ENCODE data around the gene ANO8.
"Not testable (repeated sequence)": the region's sequence is repeated elsewhere in the genome, so short reads cannot be mapped to it uniquely, and the experiment has no call there.

Gene ANO8

DNA sequence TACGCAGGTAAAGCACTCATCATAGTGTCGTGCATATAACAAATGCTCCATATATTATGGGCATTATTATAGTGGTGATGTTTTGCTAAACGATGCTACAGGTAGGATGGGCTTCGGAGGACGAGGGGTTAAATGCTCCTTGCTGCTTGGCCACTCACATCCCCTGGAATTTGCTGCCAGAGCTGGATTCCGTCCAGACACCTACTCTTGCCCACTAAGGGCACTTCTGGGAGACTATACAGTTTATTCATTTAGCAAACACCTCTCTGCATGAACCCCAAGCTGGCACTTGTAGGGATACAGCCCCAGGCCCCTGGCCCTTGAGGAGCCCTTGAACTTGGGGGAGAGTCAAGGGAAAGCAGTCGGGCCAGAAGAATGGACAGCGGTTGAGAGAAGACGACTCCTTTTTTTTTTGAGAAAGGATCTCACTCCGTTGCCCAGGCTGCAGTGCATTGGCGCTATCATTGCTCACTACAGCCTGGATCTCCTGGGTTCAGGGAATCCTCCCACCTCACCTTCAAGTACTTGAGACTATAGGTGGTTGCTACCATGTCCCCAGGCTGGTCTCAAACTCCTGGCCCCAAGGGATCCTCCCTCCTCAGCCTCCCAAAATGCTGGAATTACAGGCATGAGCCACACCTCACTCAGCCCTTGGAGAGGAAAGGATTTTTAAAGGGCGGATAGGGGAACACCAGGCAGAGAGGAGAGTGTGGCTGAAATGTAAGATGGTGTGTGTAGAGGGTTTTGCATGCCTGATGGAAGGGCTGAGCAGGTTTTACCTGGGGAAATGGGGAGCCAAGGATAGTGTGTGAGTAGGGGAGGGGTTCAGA is 30.1 kb downstream of the ANO8 start:
- peak overlapping the region; percentile 92 for H3K4me3 ChIP-seq (ENCODE audit: low read length)

DNA sequence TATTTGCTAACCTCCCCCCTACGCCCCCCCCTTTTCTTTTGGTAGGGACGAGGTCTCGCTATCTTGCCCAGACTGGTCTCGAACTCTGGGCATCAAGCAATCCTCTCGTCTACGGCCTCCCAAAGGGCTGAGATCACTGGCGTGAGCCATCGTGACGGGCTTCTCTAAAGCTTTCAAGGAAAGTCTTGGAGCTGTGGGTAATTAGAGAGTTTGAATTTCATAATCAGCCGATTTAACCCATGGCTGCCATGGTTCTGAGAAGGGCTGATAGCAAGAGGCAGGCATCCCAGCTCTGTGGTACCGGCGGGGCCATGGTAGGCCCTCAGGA is 30.8 kb downstream of the ANO8 start:
- Histone ChIP-seq H3K4me1 (ENCODE audit: control insufficient read depth, insufficient read depth, low read length) (peaks cover 31% of the 10 kb centered on the region), H3K9me3 (ENCODE audit: control insufficient read depth, low read length) (no peaks in the 10 kb centered on the region), H3K4me3 (ENCODE audit: low read length) (peak overlapping the region; percentile 79), H3K27me3 (replicated peaks; ENCODE audit: control insufficient read depth, insufficient read depth, low read length) (no peaks in the 10 kb centered on the region), H3K36me3 (ENCODE audit: control insufficient read depth, insufficient read depth, low read length, severe bottlenecking) (no peaks in the 10 kb centered on the region), H3K9ac (ENCODE audit: low read length) (peak overlapping the region; percentile 95)
- DNase-seq (ENCODE audit: low read depth) = no peak

More for the DNA sequence above, 30.1 kb downstream of the ANO8 start:
- Histone ChIP-seq H3K4me1 (ENCODE audit: control insufficient read depth, insufficient read depth, low read length) (peaks cover 31% of the 10 kb centered on the region), H3K9me3 (ENCODE audit: control insufficient read depth, low read length) (no peaks in the 10 kb centered on the region), H3K36me3 (ENCODE audit: control insufficient read depth, insufficient read depth, low read length, severe bottlenecking) (no peaks in the 10 kb centered on the region), H3K27me3 (replicated peaks; ENCODE audit: control insufficient read depth, insufficient read depth, low read length) (no peaks in the 10 kb centered on the region), H3K9ac (ENCODE audit: low read length) (peak overlapping the region; percentile 95)
- DNase-seq (ENCODE audit: low read depth) = no peak

DNA sequence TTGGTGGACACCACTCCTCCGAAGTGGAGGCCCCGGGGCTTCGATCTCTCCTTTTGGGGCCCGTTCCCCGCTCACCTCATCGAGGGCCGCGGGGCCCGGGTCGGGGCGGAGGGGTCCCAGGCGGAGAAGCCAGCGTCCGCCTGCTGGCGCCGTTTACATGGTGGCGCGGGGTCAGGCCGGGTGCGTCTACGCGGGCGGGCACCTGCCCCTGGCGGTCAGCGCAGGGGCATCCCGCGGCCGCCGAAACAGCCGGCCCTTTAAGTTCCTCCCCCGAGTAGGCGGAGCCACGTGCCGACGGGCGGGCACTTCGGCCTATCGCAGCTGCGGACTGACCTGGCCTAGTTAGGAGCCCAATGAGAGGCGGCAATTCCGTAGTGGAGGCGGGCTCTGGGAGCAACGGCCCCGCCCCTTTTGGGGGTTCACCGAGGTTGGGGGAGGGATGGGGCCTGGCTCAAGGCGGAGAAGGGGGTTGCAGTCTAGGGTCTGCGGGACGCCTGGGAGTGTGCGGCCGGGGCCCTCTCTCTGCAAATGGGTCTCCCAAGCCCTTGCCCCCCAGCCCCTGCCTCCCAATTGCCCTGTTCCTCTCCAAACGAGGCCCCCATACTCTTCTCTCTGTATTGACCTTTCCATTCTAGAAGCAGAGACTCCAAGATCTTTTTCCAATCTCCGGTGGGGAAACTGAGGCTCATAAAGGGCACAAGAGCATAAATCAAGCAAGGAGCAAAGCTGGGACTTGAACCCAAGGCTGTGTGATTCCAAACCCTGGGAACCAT is 31.3 kb downstream of the ANO8 start, which contains the start of gene ABHD8:
Gene ABHD8 (minus strand): TSS at position 259 of the 773 bp plus-strand sequence. CDS start 1,809 bp downstream, outside the sequence.
- Histone ChIP-seq H3K4me3 (ENCODE audit: low read length) (peak within 1 kb of the TSS; percentile 79), H3K27me3 (replicated peaks; ENCODE audit: control insufficient read depth, insufficient read depth, low read length) (no peaks in the 10 kb centered on the region), H3K9ac (ENCODE audit: low read length) (peak within 1 kb of the TSS; percentile 95), H3K9me3 (ENCODE audit: control insufficient read depth, low read length) (no peaks in the 10 kb centered on the region), H3K36me3 (ENCODE audit: control insufficient read depth, insufficient read depth, low read length, severe bottlenecking) (no peaks in the 10 kb centered on the region), H3K4me1 (ENCODE audit: control insufficient read depth, insufficient read depth, low read length) (peaks cover 31% of the 10 kb centered on the region)
- DNase-seq (ENCODE audit: low read depth) = peak; percentile 99

- Histone ChIP-seq H3K36me3 (ENCODE audit: control insufficient read depth, insufficient read depth, low read length, severe bottlenecking) (no peaks in the 10 kb centered on the region), H3K4me1 (ENCODE audit: control insufficient read depth, insufficient read depth, low read length) (peaks cover 31% of the 10 kb centered on the region), H3K4me3 (ENCODE audit: low read length) (peak overlapping the region; percentile 79), H3K9me3 (ENCODE audit: control insufficient read depth, low read length) (no peaks in the 10 kb centered on the region), H3K9ac (ENCODE audit: low read length) (peak overlapping the region; percentile 78), H3K27me3 (replicated peaks; ENCODE audit: control insufficient read depth, insufficient read depth, low read length) (no peaks in the 10 kb centered on the region)
- DNase-seq (ENCODE audit: low read depth) = no peak
These were observed 32.1 kb downstream of the ANO8 start for GRCh38 chr19:17302391-17303166.

DNA sequence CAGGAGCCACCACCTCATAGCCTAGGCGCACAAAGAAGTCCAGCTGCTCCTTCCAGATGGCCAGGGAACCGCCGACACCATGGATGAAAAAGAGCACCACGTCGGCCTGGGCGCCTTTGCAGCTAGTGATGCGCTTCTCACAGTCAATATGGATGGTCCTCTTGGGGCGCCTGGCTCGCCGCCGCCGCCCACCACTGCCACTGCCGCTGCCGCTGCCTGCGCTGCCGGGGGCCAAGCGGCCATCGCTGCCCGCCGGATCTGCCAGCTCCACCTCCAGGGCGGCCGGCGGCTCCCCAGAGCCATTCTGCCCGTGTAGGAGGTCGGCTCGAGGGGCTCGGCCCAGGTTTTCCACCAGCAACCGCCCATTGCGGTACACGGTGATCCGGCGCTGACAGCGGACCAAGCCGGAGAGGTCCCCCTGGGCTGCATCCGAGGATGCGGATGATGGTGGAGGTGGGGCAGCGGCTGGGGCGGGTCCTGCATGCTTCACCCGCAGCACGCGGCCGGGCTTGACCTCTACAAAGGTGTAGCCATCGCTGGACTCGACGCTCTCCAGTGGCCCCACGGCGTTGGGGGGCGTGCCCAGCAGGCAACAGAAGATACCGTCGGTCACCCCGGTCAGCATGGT is 33.5 kb downstream of the ANO8 start:
- Histone ChIP-seq H3K9ac (ENCODE audit: low read length) (no peak overlapping the region), H3K9me3 (ENCODE audit: control insufficient read depth, low read length) (no peaks in the 10 kb centered on the region), H3K4me3 (ENCODE audit: low read length) (no peak overlapping the region), H3K4me1 (ENCODE audit: control insufficient read depth, insufficient read depth, low read length) (peaks cover 24% of the 10 kb centered on the region), H3K27me3 (replicated peaks; ENCODE audit: control insufficient read depth, insufficient read depth, low read length) (no peaks in the 10 kb centered on the region), H3K36me3 (ENCODE audit: control insufficient read depth, insufficient read depth, low read length, severe bottlenecking) (no peaks in the 10 kb centered on the region)
- DNase-seq (ENCODE audit: low read depth) = no peak

DNA sequence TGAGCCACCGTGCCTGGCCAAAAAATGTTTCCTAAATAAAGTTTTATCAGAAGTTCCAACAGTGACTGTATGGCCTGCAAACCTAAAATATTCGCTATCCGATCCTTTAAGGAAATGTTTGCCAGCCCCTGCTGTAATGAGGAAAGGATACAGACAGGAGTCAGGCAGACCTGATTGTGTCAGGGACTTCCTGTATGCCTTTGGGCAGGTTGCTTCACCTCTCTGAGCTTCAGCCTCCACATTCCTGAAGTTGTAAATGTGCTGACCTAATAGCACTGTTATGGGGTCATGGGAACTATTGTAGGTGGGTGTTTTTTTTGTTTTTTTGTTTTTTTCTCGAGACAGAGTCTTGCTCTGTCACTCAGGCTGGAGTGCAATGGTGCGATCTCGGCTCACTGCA is 37.7 kb downstream of the ANO8 start:
- Histone ChIP-seq H3K9ac (ENCODE audit: low read length) (no peak overlapping the region), H3K27me3 (replicated peaks; ENCODE audit: control insufficient read depth, insufficient read depth, low read length) (no peaks in the 10 kb centered on the region), H3K9me3 (ENCODE audit: control insufficient read depth, low read length) (no peaks in the 10 kb centered on the region), H3K4me3 (ENCODE audit: low read length) (no peak overlapping the region), H3K36me3 (ENCODE audit: control insufficient read depth, insufficient read depth, low read length, severe bottlenecking) (no peaks in the 10 kb centered on the region), H3K4me1 (ENCODE audit: control insufficient read depth, insufficient read depth, low read length) (peaks cover 5% of the 10 kb centered on the region)
- no peak for DNase-seq (ENCODE audit: low read depth)

DNA sequence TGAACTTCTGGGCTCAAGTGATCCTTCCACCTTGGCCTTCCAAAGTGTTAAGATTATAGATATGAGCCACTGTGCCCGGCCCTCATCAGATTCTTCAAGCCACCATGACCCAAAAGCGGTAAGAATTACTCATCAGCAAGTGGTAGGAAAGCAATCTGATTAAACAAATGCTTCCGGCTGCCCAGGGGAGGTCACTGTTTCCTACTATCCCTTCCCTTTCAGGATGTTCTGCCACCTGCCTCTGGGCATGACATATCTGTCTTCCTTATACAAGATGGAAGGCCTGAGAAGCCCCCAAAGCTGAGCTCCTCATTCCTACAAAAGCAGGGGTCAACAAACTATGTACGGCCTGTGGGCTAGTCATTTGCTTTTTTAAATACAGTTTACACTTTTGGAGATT is 38.4 kb downstream of the ANO8 start:
- Histone ChIP-seq H3K9ac (ENCODE audit: low read length) (no peak overlapping the region), H3K27me3 (replicated peaks; ENCODE audit: control insufficient read depth, insufficient read depth, low read length) (no peaks in the 10 kb centered on the region), H3K36me3 (ENCODE audit: control insufficient read depth, insufficient read depth, low read length, severe bottlenecking) (no peaks in the 10 kb centered on the region), H3K9me3 (ENCODE audit: control insufficient read depth, low read length) (no peaks in the 10 kb centered on the region), H3K4me1 (ENCODE audit: control insufficient read depth, insufficient read depth, low read length) (peaks cover 5% of the 10 kb centered on the region), H3K4me3 (ENCODE audit: low read length) (no peak overlapping the region)
- DNase-seq (ENCODE audit: low read depth) = peak; percentile 15

DNA sequence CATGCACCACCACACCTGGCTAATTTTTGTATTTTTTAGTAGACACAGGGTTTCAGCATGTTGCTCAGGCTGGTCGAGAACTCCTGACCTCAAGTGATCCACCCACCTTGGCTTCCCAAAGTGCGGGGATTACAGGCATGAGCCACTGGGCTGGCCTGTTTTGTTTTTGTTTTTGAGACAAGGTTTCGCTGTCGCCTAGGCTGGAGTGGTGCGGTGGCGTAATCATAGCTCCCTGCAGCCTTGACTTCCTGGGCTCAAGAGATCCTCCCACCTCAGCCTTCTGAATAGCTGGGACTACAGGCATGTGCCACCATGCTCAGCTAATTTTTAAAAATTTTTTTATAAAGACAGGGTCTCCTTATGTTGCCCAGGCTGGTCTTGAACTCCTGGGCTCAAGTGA is 39.1 kb downstream of the ANO8 start:
- not testable (repeated sequence) for H3K9ac ChIP-seq (ENCODE audit: low read length); H3K36me3 ChIP-seq (ENCODE audit: control insufficient read depth, insufficient read depth, low read length, severe bottlenecking); DNase-seq (ENCODE audit: low read depth); H3K4me3 ChIP-seq (ENCODE audit: low read length); H3K4me1 ChIP-seq (ENCODE audit: control insufficient read depth, insufficient read depth, low read length); H3K9me3 ChIP-seq (ENCODE audit: control insufficient read depth, low read length); H3K27me3 ChIP-seq (replicated peaks; ENCODE audit: control insufficient read depth, insufficient read depth, low read length)

- H3K36me3 ChIP-seq (ENCODE audit: control insufficient read depth, insufficient read depth, low read length, severe bottlenecking) = no peaks in the 10 kb centered on the region
- no peaks in the 10 kb centered on the region for H3K27me3 ChIP-seq (replicated peaks; ENCODE audit: control insufficient read depth, insufficient read depth, low read length)
- H3K4me3 ChIP-seq (ENCODE audit: low read length) = no peak overlapping the region
- peaks cover 5% of the 10 kb centered on the region for H3K4me1 ChIP-seq (ENCODE audit: control insufficient read depth, insufficient read depth, low read length)
- no peaks in the 10 kb centered on the region for H3K9me3 ChIP-seq (ENCODE audit: control insufficient read depth, low read length)
- H3K9ac ChIP-seq (ENCODE audit: low read length) = no peak overlapping the region
- DNase-seq (ENCODE audit: low read depth) = peak; percentile 47
These were observed 40.4 kb downstream of the ANO8 start for GRCh38 chr19:17294051-17294891.

GRCh38 chr19:17293605-17294004 is 41.0 kb downstream of the ANO8 start:
- no peak for DNase-seq (ENCODE audit: low read depth)
- Histone ChIP-seq H3K36me3 (ENCODE audit: control insufficient read depth, insufficient read depth, low read length, severe bottlenecking) (no peaks in the 10 kb centered on the region), H3K4me1 (ENCODE audit: control insufficient read depth, insufficient read depth, low read length) (peaks cover 5% of the 10 kb centered on the region), H3K9ac (ENCODE audit: low read length) (no peak overlapping the region), H3K27me3 (replicated peaks; ENCODE audit: control insufficient read depth, insufficient read depth, low read length) (no peaks in the 10 kb centered on the region), H3K4me3 (ENCODE audit: low read length) (no peak overlapping the region), H3K9me3 (ENCODE audit: control insufficient read depth, low read length) (no peaks in the 10 kb centered on the region)
